C4-2B (cell line): ENCODE measurements around the gene HEXD.
"Not testable (repeated sequence)": the region's sequence is repeated elsewhere in the genome, so short reads cannot be mapped to it uniquely, and the experiment has no call there.

Experiments used
- H3K27ac ChIP-seq: fragments of 450-650 bp; 2 replicates; pipeline ENCODE4 v1.5.1; 2017
- CTCF ChIP-seq: fragments of 450-650 bp; conservative IDR thresholded peaks from 2 replicates; pipeline ENCODE4 v1.5.1; 2017; ENCODE audit warnings: mild to moderate bottlenecking
- ZFX ChIP-seq: fragments of 450-650 bp; IDR thresholded peaks from 2 replicates; pipeline ENCODE4 v1.6.1; 2017

The HEXD gene

GRCh38 chr17:82373731-82374625 lies 44.2 kb upstream of the HEXD start:
- no peak overlapping the region for H3K27ac ChIP-seq
- TF ChIP-seq ZFX: no peak
- TF ChIP-seq CTCF: no peak

- no peak overlapping the region for H3K27ac ChIP-seq
- TF ChIP-seq ZFX (no peak), CTCF (no peak)
These were observed 43.4 kb upstream of the HEXD start for GRCh38 chr17:82374626-82375331.

GRCh38 chr17:82375359-82376041 lies 42.6 kb upstream of the HEXD start:
- TF ChIP-seq CTCF (no peak), ZFX (no peak)

GRCh38 chr17:82376042-82376730 lies 42.0 kb upstream of the HEXD start:
- TF ChIP-seq CTCF: no peak
- TF ChIP-seq ZFX: no peak

More at GRCh38 chr17:82375359-82376041, 42.6 kb upstream of the HEXD start:
- no peak overlapping the region for H3K27ac ChIP-seq

GRCh38 chr17:82377294-82377693 lies 40.9 kb upstream of the HEXD start:
- H3K27ac ChIP-seq: not testable (repeated sequence)

More at GRCh38 chr17:82376042-82376730, 42.0 kb upstream of the HEXD start:
- no peak overlapping the region for H3K27ac ChIP-seq

- TF ChIP-seq CTCF: no peak
- no peak for TF ChIP-seq ZFX
These were observed 40.0 kb upstream of the HEXD start for GRCh38 chr17:82377924-82378740.

GRCh38 chr17:82378741-82379021 lies 39.5 kb upstream of the HEXD start:
- TF ChIP-seq CTCF: no peak
- no peak for TF ChIP-seq ZFX

More at GRCh38 chr17:82377924-82378740, 40.0 kb upstream of the HEXD start:
- H3K27ac ChIP-seq: no peak overlapping the region

More at GRCh38 chr17:82378741-82379021, 39.5 kb upstream of the HEXD start:
- H3K27ac ChIP-seq: no peak overlapping the region
